ENCODE data around the gene RASL10A.

Gene RASL10A

GRCh38 chr22:29316141-29316828 is 788 bp upstream of the RASL10A start:
- no peak for DNase-seq

DNA sequence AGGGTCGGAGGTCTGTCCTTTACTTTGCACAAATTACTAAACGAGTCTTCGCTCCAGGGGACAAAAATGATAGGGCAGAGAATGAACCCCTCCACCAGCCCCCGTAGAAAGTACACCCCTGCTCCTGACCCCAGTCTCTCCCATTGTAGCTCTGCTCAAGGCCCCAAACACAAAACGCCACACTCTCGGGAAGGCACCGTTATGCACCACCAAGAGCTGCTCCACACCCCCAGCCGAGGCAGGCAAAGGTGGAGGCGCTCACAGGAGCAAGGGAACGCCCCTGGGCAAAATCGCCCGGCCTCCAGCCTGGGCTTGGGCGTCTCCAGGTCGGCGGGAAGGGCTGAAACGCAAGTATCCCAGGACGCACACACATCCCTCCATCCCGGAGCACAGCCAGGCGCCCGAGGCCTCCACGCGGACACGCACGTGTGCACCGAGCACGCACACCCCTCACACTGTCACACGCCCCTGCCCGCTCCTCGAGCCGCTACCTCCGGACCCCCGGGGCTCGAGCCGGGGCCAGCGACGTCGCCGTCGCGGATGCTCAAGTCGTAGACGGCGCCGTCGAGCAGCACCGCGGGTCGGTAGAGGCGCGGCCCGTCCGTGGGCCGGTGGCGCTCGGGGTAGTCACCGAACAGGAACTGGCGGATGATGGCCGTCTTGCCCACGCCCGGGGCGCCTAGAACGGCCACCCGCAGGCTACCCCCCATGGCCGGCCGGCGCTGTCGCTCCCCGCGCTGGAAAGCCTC is 786 bp downstream of the RASL10A start:
- DNase-seq: no peak

GRCh38 chr22:29313576-29314466 is 1.7 kb downstream of the RASL10A start:
- no peak for DNase-seq

DNA sequence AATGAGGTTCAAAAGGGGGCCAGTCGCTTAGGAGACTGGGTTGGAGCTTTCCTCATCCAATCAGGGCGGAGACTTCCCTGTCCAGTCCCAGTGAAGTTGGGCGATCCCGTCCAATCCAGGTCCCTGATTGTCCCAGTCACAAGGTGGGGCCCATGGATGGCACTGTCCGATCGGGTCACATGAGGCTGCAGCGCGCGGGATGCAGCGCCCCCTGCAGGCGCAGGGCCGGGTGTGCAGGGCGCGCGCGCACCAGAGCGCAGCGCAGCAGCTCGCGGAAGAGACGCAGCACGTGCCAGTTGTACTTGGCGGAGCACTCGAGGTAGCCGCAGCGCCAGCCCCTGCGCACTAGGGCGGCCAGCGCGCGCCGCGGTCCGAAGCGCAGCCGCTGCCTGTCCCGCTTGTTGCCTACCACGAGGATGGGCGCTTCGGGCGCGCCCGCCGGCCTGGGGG is 2.3 kb downstream of the RASL10A start:
- no peak for DNase-seq

- DNase-seq: no peak
Observed at GRCh38 chr22:29312218-29313125, 3.0 kb downstream of the RASL10A start.

- no peak for DNase-seq
Observed at GRCh38 chr22:29311464-29312217, 3.9 kb downstream of the RASL10A start.

DNA sequence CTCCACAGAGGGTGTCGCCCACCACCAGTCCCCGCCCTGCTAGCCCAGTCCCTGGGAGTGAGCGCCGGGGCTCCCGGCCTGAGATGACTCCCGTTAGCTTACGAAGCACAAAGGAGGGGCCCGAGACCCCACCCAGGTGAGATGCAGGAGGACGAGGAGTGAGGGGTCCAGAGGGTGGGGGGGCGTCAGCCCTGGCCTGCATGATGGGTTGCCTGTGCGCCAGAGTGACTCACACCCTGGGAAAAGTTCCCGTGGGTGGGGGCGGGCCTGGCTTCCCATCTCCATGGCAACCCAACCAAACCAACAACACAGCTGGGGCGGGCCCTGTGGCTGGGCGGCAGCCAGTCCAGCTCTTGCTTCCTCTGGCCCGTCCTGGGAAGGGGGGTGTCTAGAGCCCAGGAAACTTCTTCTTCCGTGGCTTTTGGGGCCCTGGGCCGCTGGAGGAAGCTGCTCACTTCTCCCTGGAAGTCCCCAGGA is 4.6 kb downstream of the RASL10A start:
- no peak for DNase-seq

DNA sequence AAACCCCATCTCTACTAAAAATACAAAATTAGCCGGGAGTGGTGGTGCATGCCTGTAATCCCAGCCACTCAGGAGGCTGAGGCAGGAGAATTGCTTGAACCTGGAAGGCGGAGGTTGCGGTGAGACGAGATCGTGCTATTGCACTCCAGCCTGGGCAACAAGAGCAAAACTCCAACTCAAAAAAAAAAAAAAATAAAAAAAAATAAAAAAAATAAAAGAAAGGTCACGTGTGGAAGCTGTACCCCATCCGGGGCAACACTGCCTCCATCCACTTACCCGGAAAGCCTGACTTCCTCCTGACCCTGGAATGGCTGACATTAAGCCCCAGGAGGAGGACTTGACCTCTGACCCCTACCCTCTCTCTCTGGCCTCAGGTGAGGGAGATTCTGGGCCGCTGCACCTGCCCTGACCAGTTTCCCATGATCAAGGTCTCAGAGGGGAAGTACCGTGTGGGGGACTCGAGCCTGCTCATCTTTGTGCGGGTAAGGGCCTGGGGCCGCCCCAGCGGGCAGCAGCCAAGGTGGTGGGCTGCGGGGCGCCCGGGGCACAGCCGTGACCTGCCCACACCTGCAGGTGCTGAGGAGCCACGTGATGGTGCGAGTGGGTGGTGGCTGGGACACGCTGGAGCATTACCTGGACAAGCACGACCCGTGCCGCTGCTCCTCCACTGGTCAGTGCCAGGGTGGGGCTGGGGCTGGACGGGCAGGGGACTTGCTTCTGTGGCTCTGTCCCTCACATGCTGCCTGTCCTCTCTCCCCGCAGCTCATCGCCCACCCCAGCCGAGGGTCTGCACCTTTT is 5.2 kb downstream of the RASL10A start:
- no peak for DNase-seq

DNA sequence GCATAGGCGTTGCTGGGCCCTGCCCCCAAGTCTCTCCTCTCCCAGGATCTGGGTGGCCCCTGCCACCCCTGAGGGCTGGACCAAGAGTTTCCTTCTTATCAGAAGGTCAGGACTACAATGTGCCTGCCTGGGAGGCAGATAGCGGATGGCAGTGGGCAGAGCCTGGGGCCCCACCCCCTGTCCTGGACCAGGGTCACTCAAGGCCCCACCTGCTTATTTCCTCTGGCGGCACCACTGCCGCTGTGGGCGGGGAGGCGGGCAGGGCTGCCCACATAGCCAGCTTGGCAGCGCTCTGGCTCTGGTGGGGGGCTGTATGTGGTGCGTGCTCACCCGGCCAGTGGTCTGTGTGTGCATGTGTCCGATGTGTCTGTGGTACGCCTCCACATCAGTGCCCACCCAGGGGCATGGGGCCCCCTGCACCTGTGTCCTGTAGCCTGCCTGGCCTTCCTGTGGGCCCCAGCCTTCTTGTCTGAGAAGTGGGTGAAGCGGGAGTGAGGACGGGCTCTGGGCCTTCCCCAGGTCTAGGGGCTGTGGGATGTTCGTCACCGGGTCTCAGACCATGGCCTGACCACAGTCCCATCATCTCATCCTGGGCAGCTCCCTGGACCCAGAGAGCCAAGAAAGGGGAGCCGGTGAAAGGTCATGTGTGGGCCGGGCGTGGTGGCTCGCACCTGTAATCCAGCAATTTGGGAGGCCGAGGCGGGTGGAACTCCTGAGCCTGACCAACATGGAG is 6.0 kb downstream of the RASL10A start:
- DNase-seq: no peak

GRCh38 chr22:29308791-29309262 is 6.7 kb downstream of the RASL10A start:
- DNase-seq: no peak

DNA sequence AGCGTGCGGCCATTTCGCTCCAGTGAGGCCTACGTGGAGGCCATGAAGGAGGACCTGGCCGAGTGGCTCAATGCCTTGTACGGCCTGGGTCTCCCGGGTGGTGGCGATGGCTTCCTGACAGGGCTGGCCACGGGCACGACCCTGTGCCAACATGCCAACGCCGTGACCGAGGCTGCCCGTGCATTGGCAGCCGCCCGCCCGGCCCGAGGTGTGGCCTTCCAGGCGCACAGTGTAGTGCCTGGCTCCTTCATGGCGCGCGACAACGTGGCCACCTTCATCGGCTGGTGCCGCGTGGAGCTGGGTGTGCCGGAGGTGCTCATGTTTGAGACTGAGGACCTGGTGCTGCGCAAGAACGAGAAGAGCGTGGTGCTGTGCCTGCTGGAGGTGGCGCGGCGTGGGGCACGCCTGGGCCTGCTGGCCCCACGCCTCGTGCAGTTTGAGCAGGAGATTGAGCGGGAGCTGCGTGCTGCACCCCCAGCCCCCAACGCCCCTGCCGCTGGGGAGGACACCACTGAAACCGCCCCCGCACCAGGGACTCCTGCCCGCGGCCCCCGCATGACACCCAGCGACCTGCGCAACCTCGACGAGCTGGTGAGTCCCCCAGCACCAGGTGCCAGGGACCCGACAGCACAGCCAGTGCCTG is 7.2 kb downstream of the RASL10A start:
- DNase-seq: no peak

DNA sequence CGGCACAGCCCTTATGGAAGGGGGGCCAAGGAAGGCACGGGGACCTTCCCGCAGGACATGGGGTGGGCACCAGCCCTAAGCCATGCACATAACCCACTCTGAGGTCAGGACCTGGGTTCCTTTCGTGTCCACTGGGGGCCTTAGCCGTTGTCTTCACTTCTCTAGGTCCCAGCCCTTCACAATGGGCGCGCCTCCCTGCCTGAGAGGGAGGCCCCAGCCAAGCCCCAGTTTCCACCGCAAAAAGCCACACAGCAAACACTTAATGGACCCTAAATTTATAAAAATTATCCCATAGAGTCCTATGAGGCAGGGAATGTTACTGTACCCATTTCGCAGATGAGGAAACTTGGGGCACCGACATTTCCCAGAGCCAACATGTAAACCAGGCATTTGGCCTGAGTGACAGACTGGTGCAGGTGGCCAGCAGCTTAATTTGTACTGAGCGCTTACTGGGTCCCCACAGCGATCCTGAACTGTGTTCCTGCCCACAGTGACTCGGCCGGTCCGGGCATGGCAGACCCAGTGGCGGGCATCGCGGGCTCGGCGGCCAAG is 7.8 kb downstream of the RASL10A start:
- DNase-seq: no peak

- peak; percentile 6 for DNase-seq
Observed at GRCh38 chr22:29306835-29307595, 8.5 kb downstream of the RASL10A start.

DNA sequence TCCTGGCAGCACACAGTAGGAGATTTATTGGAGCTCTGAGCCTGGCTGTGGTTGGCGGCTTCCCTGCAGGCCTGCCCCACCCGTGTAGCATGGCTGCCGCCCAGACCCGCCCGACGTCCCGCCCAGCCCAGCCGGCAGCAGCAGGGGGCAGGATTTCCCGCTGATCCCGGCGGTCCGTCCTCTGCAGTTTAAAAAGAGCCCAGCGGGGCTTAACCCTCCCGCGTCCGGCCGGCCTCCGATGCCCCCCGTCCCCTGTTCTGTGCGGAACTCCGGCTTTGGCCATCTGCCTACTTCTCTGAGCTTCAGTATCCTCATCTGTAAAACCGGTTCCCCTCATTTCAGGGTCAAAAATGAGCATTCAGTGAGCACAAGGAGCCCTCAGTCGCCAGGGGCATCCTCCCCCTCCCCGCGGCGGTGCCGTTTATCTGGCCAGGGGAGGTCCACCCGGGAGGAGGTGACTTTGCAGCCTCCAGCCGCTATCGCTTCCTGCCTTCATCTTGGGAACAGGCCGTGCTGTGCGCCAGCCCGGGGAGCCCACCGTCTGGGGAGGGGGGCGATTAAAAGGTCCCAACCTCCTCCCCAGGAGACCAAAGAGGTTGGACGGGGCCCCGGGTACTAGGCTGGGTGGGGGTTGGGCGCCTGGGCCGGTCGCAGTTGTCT is 9.2 kb downstream of the RASL10A start, which contains the start of gene GAS2L1:
TSS of gene GAS2L1 (plus strand) at position 476 of the 660 bp plus-strand sequence. CDS start 1,456 bp downstream, outside the sequence.
- DNase-seq: peak; percentile 44

GRCh38 chr22:29305836-29306174 is 9.7 kb downstream of the RASL10A start:
- DNase-seq: no peak

DNA sequence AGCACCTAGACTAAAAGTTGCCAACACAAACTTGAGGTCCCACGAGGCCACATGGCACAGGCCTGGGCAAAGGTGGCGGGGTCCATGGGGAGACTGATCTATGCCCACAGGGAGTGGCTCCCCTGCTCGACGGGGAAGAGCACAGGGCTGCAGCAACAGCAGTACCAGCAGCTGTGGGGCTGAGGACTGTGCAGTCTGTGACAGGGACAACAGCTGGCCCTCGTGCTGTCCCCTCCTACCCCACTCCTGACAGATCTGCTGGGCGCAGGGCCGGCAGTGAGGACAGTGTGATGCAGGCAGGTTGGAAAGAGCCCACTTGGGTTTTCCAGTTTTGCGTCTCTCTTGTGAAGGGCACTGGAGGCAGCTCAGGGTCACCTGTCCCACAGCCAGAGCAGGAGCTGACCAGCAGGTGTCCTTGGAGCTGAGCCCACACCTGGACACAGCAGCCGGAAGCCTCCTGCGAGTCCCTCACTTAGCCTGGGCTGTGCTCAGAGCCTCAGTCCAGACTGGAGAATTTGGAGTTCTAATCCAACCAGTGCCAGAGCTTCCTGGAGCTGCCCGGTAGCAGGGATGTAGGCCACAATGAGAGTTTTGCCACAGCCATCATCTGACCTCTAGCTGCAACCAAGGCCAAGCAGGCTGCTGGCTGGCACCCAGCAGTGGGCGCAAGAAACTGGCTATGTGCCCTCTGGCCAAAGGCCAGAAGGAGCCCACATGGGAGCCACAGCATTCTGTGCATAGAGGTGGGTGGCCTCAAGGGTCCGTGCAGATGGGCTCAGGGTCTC is 12.6 kb downstream of the RASL10A start:
- DNase-seq: no peak

DNA sequence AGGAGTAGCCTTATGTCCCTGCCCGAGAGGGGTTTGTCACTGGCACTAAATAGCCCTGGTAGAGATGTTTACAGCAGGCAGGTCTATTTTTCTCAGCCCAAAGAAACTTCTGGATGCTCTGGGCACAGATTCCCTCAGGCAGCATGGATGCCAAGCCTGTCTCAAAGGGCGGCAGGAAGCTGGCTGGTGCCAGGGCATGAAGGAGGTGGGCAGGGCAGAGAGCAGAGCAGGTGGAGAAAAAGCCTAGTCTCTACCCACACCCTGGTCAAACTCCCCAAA is 13.2 kb downstream of the RASL10A start:
- no peak for DNase-seq
